ENCODE results near the gene PLXNB1.

The PLXNB1 gene

GRCh38 chr3:48433472-48434118 is 3.7 kb upstream of the PLXNB1 start:
- TF ChIP-seq, protein P1, sequence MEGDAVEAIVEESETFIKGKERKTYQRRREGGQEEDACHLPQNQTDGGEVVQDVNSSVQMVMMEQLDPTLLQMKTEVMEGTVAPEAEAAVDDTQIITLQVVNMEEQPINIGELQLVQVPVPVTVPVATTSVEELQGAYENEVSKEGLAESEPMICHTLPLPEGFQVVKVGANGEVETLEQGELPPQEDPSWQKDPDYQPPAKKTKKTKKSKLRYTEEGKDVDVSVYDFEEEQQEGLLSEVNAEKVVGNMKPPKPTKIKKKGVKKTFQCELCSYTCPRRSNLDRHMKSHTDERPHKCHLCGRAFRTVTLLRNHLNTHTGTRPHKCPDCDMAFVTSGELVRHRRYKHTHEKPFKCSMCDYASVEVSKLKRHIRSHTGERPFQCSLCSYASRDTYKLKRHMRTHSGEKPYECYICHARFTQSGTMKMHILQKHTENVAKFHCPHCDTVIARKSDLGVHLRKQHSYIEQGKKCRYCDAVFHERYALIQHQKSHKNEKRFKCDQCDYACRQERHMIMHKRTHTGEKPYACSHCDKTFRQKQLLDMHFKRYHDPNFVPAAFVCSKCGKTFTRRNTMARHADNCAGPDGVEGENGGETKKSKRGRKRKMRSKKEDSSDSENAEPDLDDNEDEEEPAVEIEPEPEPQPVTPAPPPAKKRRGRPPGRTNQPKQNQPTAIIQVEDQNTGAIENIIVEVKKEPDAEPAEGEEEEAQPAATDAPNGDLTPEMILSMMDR (IDR thresholded peaks at IDR 0.05; ENCODE audit: low read depth, low read length): no peak
- no peak overlapping the region for H3K4me3 ChIP-seq (replicated peaks in 1 of 2; ENCODE audit: low read depth in 2 of 2, low read length in 2 of 2)
- peak in 1 of 2 donors; percentile 78 for DNase-seq (ENCODE audit: low read depth in 2 of 2)

GRCh38 chr3:48432411-48433371 is 2.8 kb upstream of the PLXNB1 start:
- no peak overlapping the region for H3K4me3 ChIP-seq (replicated peaks in 1 of 2; ENCODE audit: low read depth in 2 of 2, low read length in 2 of 2)
- DNase-seq (ENCODE audit: low read depth in 2 of 2): no peak
- TF ChIP-seq, protein P1 (IDR thresholded peaks at IDR 0.05; ENCODE audit: low read depth, low read length): peak; percentile 19

DNA sequence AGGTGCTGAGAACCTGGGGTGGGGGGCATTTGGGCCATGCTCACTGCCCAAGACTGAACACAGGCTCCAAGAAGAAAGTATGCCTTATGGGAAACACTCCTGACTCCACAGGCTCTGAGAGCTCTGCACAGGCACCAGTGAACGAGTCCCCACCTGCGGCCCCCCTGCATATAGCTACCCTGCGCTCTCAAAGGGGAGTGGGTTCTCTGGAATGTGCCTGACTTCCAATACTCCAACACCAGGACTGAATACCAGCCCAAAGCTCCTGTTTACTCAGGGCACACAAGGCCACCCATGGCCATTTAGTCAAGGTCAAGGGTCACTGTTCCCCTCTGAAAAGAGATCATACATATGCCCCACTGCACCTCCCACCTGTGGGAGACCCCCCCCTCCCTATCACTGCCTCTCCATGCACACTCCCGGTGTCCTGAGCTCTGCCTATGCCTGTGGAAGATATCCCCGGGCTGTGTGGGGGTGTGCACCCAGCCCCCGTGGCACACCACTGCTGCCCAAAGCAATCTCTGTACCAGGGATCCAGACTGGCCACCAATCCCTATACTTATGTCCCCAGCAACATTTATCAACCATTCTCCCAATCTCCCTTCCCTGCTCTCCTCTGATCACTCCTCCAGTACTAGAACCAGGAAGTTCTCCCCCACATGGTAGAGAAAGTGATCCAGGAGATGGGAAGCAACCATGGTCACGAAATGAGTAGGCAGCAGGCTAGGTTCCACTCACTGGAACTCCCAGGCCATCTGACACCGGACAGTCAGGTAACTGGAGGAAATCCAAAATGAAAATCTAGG is 1.5 kb upstream of the PLXNB1 start:
- no peak for DNase-seq (ENCODE audit: low read depth in 2 of 2)
- TF ChIP-seq, protein P1 (IDR thresholded peaks at IDR 0.05; ENCODE audit: low read depth, low read length): no peak
- H3K4me3 ChIP-seq (replicated peaks in 1 of 2; ENCODE audit: low read depth in 2 of 2, low read length in 2 of 2): no peak overlapping the region

DNA sequence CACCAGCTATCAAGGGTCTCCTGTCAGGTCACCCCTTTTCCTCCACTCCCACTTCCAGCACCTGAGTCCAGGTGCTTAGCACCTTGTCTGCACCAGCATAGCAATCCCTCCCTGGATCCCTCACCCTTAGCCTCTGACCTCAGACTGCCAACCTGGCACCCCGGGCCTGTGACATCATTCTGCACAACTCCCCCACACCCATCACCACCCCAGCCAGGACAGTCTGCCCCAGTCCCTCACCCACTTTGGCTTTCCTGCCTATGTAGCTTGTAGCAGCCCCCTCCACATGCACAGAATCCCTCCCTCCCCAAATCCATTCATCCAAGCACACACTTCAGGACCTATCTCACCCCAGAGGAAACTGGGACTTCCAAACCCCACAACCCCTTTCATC is 819 bp upstream of the PLXNB1 start:
- H3K4me3 ChIP-seq (replicated peaks in 1 of 2; ENCODE audit: low read depth in 2 of 2, low read length in 2 of 2): no peak overlapping the region
- TF ChIP-seq, protein P1 (IDR thresholded peaks at IDR 0.05; ENCODE audit: low read depth, low read length): no peak
- DNase-seq (ENCODE audit: low read depth in 2 of 2): no peak

- TF ChIP-seq, protein P1 (IDR thresholded peaks at IDR 0.05; ENCODE audit: low read depth, low read length): no peak
- peak; percentile 19 to 45 for DNase-seq (ENCODE audit: low read depth in 2 of 2)
- peak overlapping the region; percentile 63 to 66 for H3K4me3 ChIP-seq (replicated peaks in 1 of 2; ENCODE audit: low read depth in 2 of 2, low read length in 2 of 2)
Measured at GRCh38 chr3:48429317-48429959, 448 bp downstream of the PLXNB1 start.
